Measurements from ENCODE around the gene DFFA. TPM values are rescaled to one million over a fixed set of nuclear protein-coding genes. Genes with fewer than 3 reads are reported as not detected.

DFFA gene
- total and polyA plus RNA-seq, 4 donors, result 10.6 to 20.0 (median 14.3) TPM

- H3K4me3 ChIP-seq (ENCODE audit: low read depth in 1 of 3, low read length in 3 of 3), result no peak overlapping the region
- peak overlapping the region; percentile 32 to 70 for H3K27ac ChIP-seq (ENCODE audit: low read depth in 1 of 2, low read length in 2 of 2)
- H3K9me3 ChIP-seq (ENCODE audit: control insufficient read depth in 4 of 4, low read length in 3 of 4), result no peaks in the 10 kb centered on the region
- WGBS, result 46% methylated on average over 6 of the region's 6 CpGs
- TF ChIP-seq HNF4A (conservative IDR thresholded peaks at IDR 0.05) (peak; percentile 14 to 28), JUND (IDR thresholded peaks at IDR 0.05) (peak in 1 of 2 donors; percentile 41), RAD21 (IDR thresholded peaks at IDR 0.05) (no peak), FOXA2 (IDR thresholded peaks at IDR 0.05) (no peak), YY1 (IDR thresholded peaks at IDR 0.05) (peak; percentile 25), RXRA (IDR thresholded peaks at IDR 0.05) (peak in 1 of 2 donors; percentile 55)
- H3K27me3 ChIP-seq (ENCODE audit: control insufficient read depth in 4 of 4, insufficient read depth in 4 of 4, low read length in 3 of 4), result no peaks in the 10 kb centered on the region
- H3K36me3 ChIP-seq (ENCODE audit: control insufficient read depth in 4 of 4, insufficient read depth in 3 of 4, low read depth in 1 of 4, low read length in 3 of 4), result peaks cover 0 to 2% (median 0%) of the 10 kb centered on the region in 4 donors
- DNase-seq (ENCODE audit: low spot score), result no peak
- peaks cover 5 to 16% (median 14%) of the 10 kb centered on the region in 4 donors for H3K4me1 ChIP-seq (ENCODE audit: control insufficient read depth in 4 of 4, insufficient read depth in 4 of 4, low read length in 3 of 4)
- no peak overlapping the region for H3K9ac ChIP-seq (ENCODE audit: low read depth in 1 of 2, low read length in 2 of 2)
Measured at GRCh38 chr1:10484521-10484920, 12.2 kb upstream of the DFFA start.

DNA sequence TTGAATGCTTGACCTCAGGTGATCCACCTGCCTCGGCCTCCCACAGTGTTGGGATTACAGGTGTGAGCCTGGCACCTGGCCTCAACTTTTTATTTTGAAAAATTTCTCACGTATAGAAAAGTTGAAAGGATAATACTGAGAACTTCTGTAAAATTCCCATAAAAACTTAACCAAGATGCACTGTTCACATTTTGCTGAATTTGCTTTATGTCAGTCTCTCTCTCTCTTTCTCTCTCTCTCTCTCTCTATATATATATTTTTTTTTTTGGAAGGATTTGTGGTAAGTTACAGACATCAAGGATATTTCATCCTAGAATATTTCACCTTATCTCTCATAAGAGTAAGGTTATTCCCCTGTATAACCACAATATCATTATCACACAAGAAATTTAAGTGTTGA, 8.3 kb upstream of the DFFA start:
- Histone ChIP-seq H3K27me3 (ENCODE audit: control insufficient read depth in 4 of 4, insufficient read depth in 4 of 4, low read length in 3 of 4) (no peaks in the 10 kb centered on the region), H3K4me3 (ENCODE audit: low read depth in 1 of 3, low read length in 3 of 3) (no peak overlapping the region), H3K9ac (ENCODE audit: low read depth in 1 of 2, low read length in 2 of 2) (no peak overlapping the region), H3K4me1 (ENCODE audit: control insufficient read depth in 4 of 4, insufficient read depth in 4 of 4, low read length in 3 of 4) (peaks cover 7 to 37% (median 33%) of the 10 kb centered on the region in 4 donors), H3K36me3 (ENCODE audit: control insufficient read depth in 4 of 4, insufficient read depth in 3 of 4, low read depth in 1 of 4, low read length in 3 of 4) (peaks cover 0 to 4% (median 0%) of the 10 kb centered on the region in 4 donors), H3K9me3 (ENCODE audit: control insufficient read depth in 4 of 4, low read length in 3 of 4) (no peaks in the 10 kb centered on the region), H3K27ac (ENCODE audit: low read depth in 1 of 2, low read length in 2 of 2) (no peak overlapping the region)
- TF ChIP-seq JUND (IDR thresholded peaks at IDR 0.05) (no peak), CTCF (IDR thresholded peaks at IDR 0.05; ENCODE audit: low read depth, low read length, missing input control) (no peak), RAD21 (IDR thresholded peaks at IDR 0.05) (no peak), YY1 (IDR thresholded peaks at IDR 0.05) (no peak), EGR1 (IDR thresholded peaks at IDR 0.05; ENCODE audit: low read depth in 2 of 2) (no peak), TAF1 (conservative IDR thresholded peaks at IDR 0.05) (no peak), SP1 (IDR thresholded peaks at IDR 0.05) (no peak), MAX (IDR thresholded peaks at IDR 0.05) (no peak), FOXA2 (IDR thresholded peaks at IDR 0.05) (no peak), NR2F2 (IDR thresholded peaks at IDR 0.05) (no peak), HNF4A (conservative IDR thresholded peaks at IDR 0.05) (no peak), GABPA (IDR thresholded peaks at IDR 0.05 in 1 of 2, conservative IDR thresholded peaks at IDR 0.05 in 1 of 2) (no peak), HNF4G (IDR thresholded peaks at IDR 0.05) (no peak), ZBTB33 (IDR thresholded peaks at IDR 0.05) (no peak), FOXA1 (IDR thresholded peaks at IDR 0.05) (no peak), RXRA (IDR thresholded peaks at IDR 0.05) (no peak)
- TF ChIP-seq, protein P1, sequence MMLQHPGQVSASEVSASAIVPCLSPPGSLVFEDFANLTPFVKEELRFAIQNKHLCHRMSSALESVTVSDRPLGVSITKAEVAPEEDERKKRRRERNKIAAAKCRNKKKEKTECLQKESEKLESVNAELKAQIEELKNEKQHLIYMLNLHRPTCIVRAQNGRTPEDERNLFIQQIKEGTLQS (IDR thresholded peaks at IDR 0.05), result no peak
- TF ChIP-seq, protein P2, sequence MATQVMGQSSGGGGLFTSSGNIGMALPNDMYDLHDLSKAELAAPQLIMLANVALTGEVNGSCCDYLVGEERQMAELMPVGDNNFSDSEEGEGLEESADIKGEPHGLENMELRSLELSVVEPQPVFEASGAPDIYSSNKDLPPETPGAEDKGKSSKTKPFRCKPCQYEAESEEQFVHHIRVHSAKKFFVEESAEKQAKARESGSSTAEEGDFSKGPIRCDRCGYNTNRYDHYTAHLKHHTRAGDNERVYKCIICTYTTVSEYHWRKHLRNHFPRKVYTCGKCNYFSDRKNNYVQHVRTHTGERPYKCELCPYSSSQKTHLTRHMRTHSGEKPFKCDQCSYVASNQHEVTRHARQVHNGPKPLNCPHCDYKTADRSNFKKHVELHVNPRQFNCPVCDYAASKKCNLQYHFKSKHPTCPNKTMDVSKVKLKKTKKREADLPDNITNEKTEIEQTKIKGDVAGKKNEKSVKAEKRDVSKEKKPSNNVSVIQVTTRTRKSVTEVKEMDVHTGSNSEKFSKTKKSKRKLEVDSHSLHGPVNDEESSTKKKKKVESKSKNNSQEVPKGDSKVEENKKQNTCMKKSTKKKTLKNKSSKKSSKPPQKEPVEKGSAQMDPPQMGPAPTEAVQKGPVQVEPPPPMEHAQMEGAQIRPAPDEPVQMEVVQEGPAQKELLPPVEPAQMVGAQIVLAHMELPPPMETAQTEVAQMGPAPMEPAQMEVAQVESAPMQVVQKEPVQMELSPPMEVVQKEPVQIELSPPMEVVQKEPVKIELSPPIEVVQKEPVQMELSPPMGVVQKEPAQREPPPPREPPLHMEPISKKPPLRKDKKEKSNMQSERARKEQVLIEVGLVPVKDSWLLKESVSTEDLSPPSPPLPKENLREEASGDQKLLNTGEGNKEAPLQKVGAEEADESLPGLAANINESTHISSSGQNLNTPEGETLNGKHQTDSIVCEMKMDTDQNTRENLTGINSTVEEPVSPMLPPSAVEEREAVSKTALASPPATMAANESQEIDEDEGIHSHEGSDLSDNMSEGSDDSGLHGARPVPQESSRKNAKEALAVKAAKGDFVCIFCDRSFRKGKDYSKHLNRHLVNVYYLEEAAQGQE (IDR thresholded peaks at IDR 0.05), result no peak
- no peak for DNase-seq (ENCODE audit: low spot score)
- WGBS, result 86% methylated on average over 2 of the region's 2 CpGs
